Measurements from ENCODE around the gene C11orf68. TPM values are rescaled to one million over a fixed set of nuclear protein-coding genes. Genes with fewer than 3 reads are reported as not detected.

The C11orf68 gene
- total and polyA plus RNA-seq, 7 donors, result 52.8 to 98.7 (median 60.7) TPM

- no peaks in the 10 kb centered on the region for H3K4me1 ChIP-seq
- ATAC-seq (no peak), DNase-seq (no peak)
- 53 to 66% (median 58%) methylated on average over 13 of the region's 13 CpGs for WGBS, 3 donors
- H3K36me3 ChIP-seq (ENCODE audit: insufficient read depth in 1 of 2, low read depth in 1 of 2), result no peaks in the 10 kb centered on the region
- intact Hi-C loops (cut with DNase I), result no loop called here
- peaks cover 0 to 4% (median 0%) of the 10 kb centered on the region in 3 donors for H3K27me3 ChIP-seq (ENCODE audit: insufficient read depth in 3 of 3, low read length in 2 of 3)
- no peak within 1 kb of the TSS for H3K27ac ChIP-seq
- no peak within 1 kb of the TSS for H3K4me3 ChIP-seq
- TF ChIP-seq CTCF (IDR thresholded peaks at IDR 0.05), result no peak
- H3K9me3 ChIP-seq, result no peaks in the 10 kb centered on the region
Observed at GRCh38 chr11:65945430-65945911, 26.6 kb upstream of the C11orf68 start, which contains the start of gene TSGA10IP. Gene TSGA10IP (plus strand): TSS chr11:65945480. CDS start chr11:65945676, 196 bp downstream.

GRCh38 chr11:65944767-65945166 lies 25.9 kb upstream of the C11orf68 start:
- DNase-seq (no peak), ATAC-seq (no peak)
- intact Hi-C loops (cut with DNase I), result no loop called here
- no peak overlapping the region for H3K27ac ChIP-seq
- H3K9me3 ChIP-seq, result no peaks in the 10 kb centered on the region
- no peaks in the 10 kb centered on the region for H3K36me3 ChIP-seq (ENCODE audit: insufficient read depth in 1 of 2, low read depth in 1 of 2)
- H3K4me3 ChIP-seq, result no peak overlapping the region
- WGBS, 3 donors, result 71 to 78% (median 76%) methylated on average over 8 of the region's 8 CpGs
- no peaks in the 10 kb centered on the region for H3K4me1 ChIP-seq
- H3K27me3 ChIP-seq (ENCODE audit: insufficient read depth in 3 of 3, low read length in 2 of 3), result peaks cover 0 to 4% (median 0%) of the 10 kb centered on the region in 3 donors
- no peak for TF ChIP-seq CTCF (IDR thresholded peaks at IDR 0.05)

- Histone ChIP-seq H3K4me3 (no peak overlapping the region), H3K27me3 (ENCODE audit: insufficient read depth in 3 of 3, low read length in 2 of 3) (peaks cover 0 to 4% (median 0%) of the 10 kb centered on the region in 3 donors), H3K36me3 (ENCODE audit: insufficient read depth in 1 of 2, low read depth in 1 of 2) (no peaks in the 10 kb centered on the region), H3K4me1 (no peaks in the 10 kb centered on the region), H3K27ac (no peak overlapping the region), H3K9me3 (no peaks in the 10 kb centered on the region)
- 87 to 88% (median 88%) methylated on average over 8 of the region's 8 CpGs for WGBS, 3 donors
- DNase-seq, result no peak
- no peak for ATAC-seq
- TF ChIP-seq CTCF (IDR thresholded peaks at IDR 0.05), result no peak
- intact Hi-C loops (cut with DNase I), result no loop called here
Observed at GRCh38 chr11:65944191-65944590, 25.3 kb upstream of the C11orf68 start.

GRCh38 chr11:65942531-65942930 lies 23.7 kb upstream of the C11orf68 start:
- TF ChIP-seq CTCF (IDR thresholded peaks at IDR 0.05), result no peak
- H3K9me3 ChIP-seq, result no peaks in the 10 kb centered on the region
- H3K27me3 ChIP-seq (ENCODE audit: insufficient read depth in 3 of 3, low read length in 2 of 3), result peaks cover 0 to under 1% (median 0%) of the 10 kb centered on the region in 3 donors
- intact Hi-C loops (cut with DNase I), result no loop called here
- no peak overlapping the region for H3K4me3 ChIP-seq
- H3K36me3 ChIP-seq (ENCODE audit: insufficient read depth in 1 of 2, low read depth in 1 of 2), result no peaks in the 10 kb centered on the region
- H3K4me1 ChIP-seq, result no peaks in the 10 kb centered on the region
- 80 to 84% (median 84%) methylated on average over 7 of the region's 7 CpGs for WGBS, 3 donors
- ATAC-seq (no peak), DNase-seq (no peak)
- no peak overlapping the region for H3K27ac ChIP-seq

GRCh38 chr11:65941720-65942310 lies 23.0 kb upstream of the C11orf68 start:
- no peak for TF ChIP-seq CTCF (IDR thresholded peaks at IDR 0.05)
- Histone ChIP-seq H3K4me3 (no peak overlapping the region), H3K27me3 (ENCODE audit: insufficient read depth in 3 of 3, low read length in 2 of 3) (peaks cover 0 to 6% (median 0%) of the 10 kb centered on the region in 3 donors), H3K36me3 (ENCODE audit: insufficient read depth in 1 of 2, low read depth in 1 of 2) (no peaks in the 10 kb centered on the region), H3K4me1 (no peaks in the 10 kb centered on the region), H3K27ac (no peak overlapping the region), H3K9me3 (no peaks in the 10 kb centered on the region)
- 74 to 76% (median 75%) methylated on average over 9 of the region's 9 CpGs for WGBS, 3 donors
- intact Hi-C loops (cut with DNase I), result no loop called here
- no peak for ATAC-seq
- no peak for DNase-seq
